T47D (cell line): ENCODE measurements around the gene FOXN4.

ENCODE experiments used
- DNase-seq, 2 experiments: peaks; one replicate each; pipeline versions ENCODE4 v3.0.0 to v3.0.0-alpha.2; 2011 to 2012; ENCODE audit warnings: low read depth in 1 of 2, low spot score in 1 of 2
- JUND ChIP-seq: IDR thresholded peaks from 2 replicates; pipeline ENCODE4 v1.6.1; 2012; ENCODE audit warnings: low read depth
- in situ Hi-C: cut with HindIII; loops from 2 replicates; pipeline ENCODE4 v1.10.0; 2016; ENCODE audit warnings: low sequenced_read_pairs, low pct_unique_long_range_greater_than_20kb

Gene FOXN4

GRCh38 chr12:109239179-109239578, 69.9 kb downstream of the FOXN4 start:
- TF ChIP-seq JUND, result no peak
- in situ Hi-C loops, result no loop called here
- no peak for DNase-seq

- no peak for DNase-seq
- TF ChIP-seq JUND, result no peak
- in situ Hi-C loops, result no loop called here
These were observed 72.8 kb downstream of the FOXN4 start for GRCh38 chr12:109236257-109236656.

- DNase-seq, result no peak
- TF ChIP-seq JUND, result no peak
- in situ Hi-C loops, result no loop called here
These were observed 75.1 kb downstream of the FOXN4 start for GRCh38 chr12:109234012-109234411.

GRCh38 chr12:109232731-109233130, 76.4 kb downstream of the FOXN4 start:
- in situ Hi-C loops, result no loop called here
- DNase-seq, result no peak
- TF ChIP-seq JUND, result no peak

- no peak for TF ChIP-seq JUND
- DNase-seq, result no peak
- in situ Hi-C loops, result no loop called here
These were observed 78.9 kb downstream of the FOXN4 start for GRCh38 chr12:109230193-109230592.

- in situ Hi-C loops, result no loop called here
- DNase-seq, result no peak
- no peak for TF ChIP-seq JUND
These were observed 80.4 kb downstream of the FOXN4 start for GRCh38 chr12:109228664-109229063.
